HG03565 (cell line): ENCODE results near the gene MAPK8IP2.
A peak's percentile ranks its signal among the peaks of the same experiment; 100 is the strongest.

Experiments used
- ATAC-seq: cut with Tn5 transposase; IDR thresholded peaks from one replicate; pipeline ENCODE4 v1.9.1; 2021; ENCODE audit warnings: mild to moderate bottlenecking, moderate library complexity; ENCODE audit not compliant: unreplicated experiment

The MAPK8IP2 gene

GRCh38 chr22:50600538-50600937, at the start of gene MAPK8IP2:
Gene MAPK8IP2 (plus strand): TSS chr22:50600793. CDS start chr22:50600819, 26 bp downstream.
- no peak for ATAC-seq

GRCh38 chr22:50551160-50551752, 49.3 kb upstream of the MAPK8IP2 start:
- no peak for ATAC-seq

- no peak for ATAC-seq
Measured at GRCh38 chr22:50553310-50553709, 47.3 kb upstream of the MAPK8IP2 start.

- no peak for ATAC-seq
Measured at GRCh38 chr22:50556703-50557102, 43.9 kb upstream of the MAPK8IP2 start.

- ATAC-seq: no peak
Measured at GRCh38 chr22:50560034-50560433, 40.6 kb upstream of the MAPK8IP2 start.

GRCh38 chr22:50561401-50562358, 38.9 kb upstream of the MAPK8IP2 start:
- no peak for ATAC-seq

- ATAC-seq: peak; percentile 81
Measured at GRCh38 chr22:50562523-50563412, 37.8 kb upstream of the MAPK8IP2 start, which contains the start of gene SYCE3. Gene SYCE3 (minus strand): TSS chr22:50562919. CDS start chr22:50556405, 6,514 bp downstream.

- ATAC-seq: no peak
Measured at GRCh38 chr22:50563413-50564160, 37.0 kb upstream of the MAPK8IP2 start.

GRCh38 chr22:50564289-50564688, 36.3 kb upstream of the MAPK8IP2 start:
- ATAC-seq: no peak

GRCh38 chr22:50567721-50568252, 32.8 kb upstream of the MAPK8IP2 start:
- no peak for ATAC-seq

- no peak for ATAC-seq
Measured at GRCh38 chr22:50568626-50569025, 32.0 kb upstream of the MAPK8IP2 start.

- ATAC-seq: no peak
Measured at GRCh38 chr22:50569041-50569459, 31.5 kb upstream of the MAPK8IP2 start.

- no peak for ATAC-seq
Measured at GRCh38 chr22:50569896-50570535, 30.6 kb upstream of the MAPK8IP2 start.

- ATAC-seq: no peak
Measured at GRCh38 chr22:50570861-50571260, 29.7 kb upstream of the MAPK8IP2 start.

- ATAC-seq: no peak
Measured at GRCh38 chr22:50571264-50572175, 29.1 kb upstream of the MAPK8IP2 start.

- no peak for ATAC-seq
Measured at GRCh38 chr22:50572965-50573364, 27.6 kb upstream of the MAPK8IP2 start.

- ATAC-seq: no peak
Measured at GRCh38 chr22:50573491-50574382, 26.9 kb upstream of the MAPK8IP2 start.
